HG03520 (cell line): ENCODE results near the gene B4GALT4.
A peak's percentile ranks its signal among the peaks of the same experiment; 100 is the strongest.

Experiments used
- ATAC-seq: cut with Tn5 transposase; IDR thresholded peaks from one replicate; pipeline ENCODE4 v1.9.1; 2021; ENCODE audit warnings: mild to moderate bottlenecking, moderate library complexity; ENCODE audit not compliant: unreplicated experiment

Gene B4GALT4

GRCh38 chr3:119238363-119238762 is 2.3 kb downstream of the B4GALT4 start:
- ATAC-seq, result no peak

GRCh38 chr3:119237299-119237698 is 3.4 kb downstream of the B4GALT4 start:
- no peak for ATAC-seq

- ATAC-seq, result no peak
Observed at GRCh38 chr3:119236756-119237155, 3.9 kb downstream of the B4GALT4 start.

- no peak for ATAC-seq
Observed at GRCh38 chr3:119235151-119235550, 5.5 kb downstream of the B4GALT4 start.

- no peak for ATAC-seq
Observed at GRCh38 chr3:119234610-119235009, 6.1 kb downstream of the B4GALT4 start.

- no peak for ATAC-seq
Observed at GRCh38 chr3:119230745-119231144, 9.9 kb downstream of the B4GALT4 start.

GRCh38 chr3:119230071-119230470 is 10.6 kb downstream of the B4GALT4 start:
- ATAC-seq, result no peak

- no peak for ATAC-seq
Observed at GRCh38 chr3:119229190-119229589, 11.5 kb downstream of the B4GALT4 start.

GRCh38 chr3:119228373-119229145 is 12.1 kb downstream of the B4GALT4 start:
- no peak for ATAC-seq

- ATAC-seq, result no peak
Observed at GRCh38 chr3:119227070-119227850, 13.4 kb downstream of the B4GALT4 start.

GRCh38 chr3:119225121-119225520 is 15.6 kb downstream of the B4GALT4 start:
- ATAC-seq, result no peak

GRCh38 chr3:119223511-119223910 is 17.2 kb downstream of the B4GALT4 start:
- no peak for ATAC-seq

- no peak for ATAC-seq
Observed at GRCh38 chr3:119222391-119222790, 18.3 kb downstream of the B4GALT4 start.

GRCh38 chr3:119221779-119222320 is 18.8 kb downstream of the B4GALT4 start:
- ATAC-seq, result no peak

GRCh38 chr3:119220970-119221667 is 19.6 kb downstream of the B4GALT4 start:
- ATAC-seq, result no peak

- ATAC-seq, result no peak
Observed at GRCh38 chr3:119220198-119220597, 20.5 kb downstream of the B4GALT4 start.

- peak; percentile 99 for ATAC-seq
Observed at GRCh38 chr3:119219069-119219468, 21.6 kb downstream of the B4GALT4 start.

GRCh38 chr3:119211803-119212202 is 28.9 kb downstream of the B4GALT4 start:
- ATAC-seq, result no peak

- ATAC-seq, result no peak
Observed at GRCh38 chr3:119211193-119211592, 29.5 kb downstream of the B4GALT4 start.

- ATAC-seq, result no peak
Observed at GRCh38 chr3:119207512-119207875, 33.2 kb downstream of the B4GALT4 start.
